ENCODE data around the gene BBOF1. TPM values are rescaled to one million over a fixed set of nuclear protein-coding genes. Genes with fewer than 3 reads are reported as not detected.

Gene BBOF1
- total and polyA plus RNA-seq, 2 of the 8 experiments (the other 6 are each of a cell fraction or from before 2014, with no cell fraction given), result 0.26 to 0.60 TPM

DNA sequence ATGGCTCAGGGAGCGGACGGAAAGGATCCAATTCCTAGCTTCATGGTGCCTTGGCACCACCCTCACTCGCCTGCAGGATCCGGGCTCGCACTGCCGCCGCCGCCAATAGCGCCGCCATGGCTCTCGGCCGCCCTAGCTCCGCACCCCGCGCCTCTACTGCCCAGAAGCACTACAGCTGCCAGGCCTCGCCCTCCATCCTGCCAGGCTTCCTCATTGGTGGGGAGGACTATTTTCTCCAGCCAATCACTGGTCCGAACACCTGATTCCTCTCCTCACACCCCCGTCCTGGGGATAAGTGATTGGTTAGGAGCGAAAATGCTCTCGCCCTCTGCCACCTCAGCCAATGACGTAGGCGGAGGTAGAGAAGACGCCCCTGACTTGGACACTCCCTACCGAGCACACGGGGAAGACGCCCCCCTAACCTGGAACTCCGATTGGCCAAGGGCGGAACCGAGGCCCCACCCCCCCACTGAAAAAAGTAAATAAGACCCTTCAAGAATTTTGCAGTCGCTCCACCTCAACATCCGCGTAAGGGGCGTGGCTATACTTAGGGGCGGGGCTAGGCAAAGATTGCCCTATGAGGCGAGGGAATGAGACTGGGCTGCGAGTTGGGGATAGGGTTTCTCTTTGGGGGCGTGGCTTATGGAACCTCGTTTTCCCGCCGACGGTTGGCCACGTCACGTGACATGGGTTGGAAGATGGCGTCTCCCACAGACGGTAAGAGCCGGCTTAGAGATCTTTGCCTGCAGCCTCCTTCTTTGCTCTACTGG, 65.3 kb downstream of the BBOF1 start, which contains the start of the genes ALDH6A1 and LIN52 (continued):
- TF ChIP-seq, protein P1, sequence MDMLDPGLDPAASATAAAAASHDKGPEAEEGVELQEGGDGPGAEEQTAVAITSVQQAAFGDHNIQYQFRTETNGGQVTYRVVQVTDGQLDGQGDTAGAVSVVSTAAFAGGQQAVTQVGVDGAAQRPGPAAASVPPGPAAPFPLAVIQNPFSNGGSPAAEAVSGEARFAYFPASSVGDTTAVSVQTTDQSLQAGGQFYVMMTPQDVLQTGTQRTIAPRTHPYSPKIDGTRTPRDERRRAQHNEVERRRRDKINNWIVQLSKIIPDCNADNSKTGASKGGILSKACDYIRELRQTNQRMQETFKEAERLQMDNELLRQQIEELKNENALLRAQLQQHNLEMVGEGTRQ (IDR thresholded peaks at IDR 0.05; ENCODE audit: low read length), result peak; percentile 94
- TF ChIP-seq CEBPB (IDR thresholded peaks at IDR 0.05; ENCODE audit: low read depth, low read length) (no peak), TAF1 (IDR thresholded peaks at IDR 0.05; ENCODE audit: low read depth, low read length) (peak; percentile 96), KDM5A (IDR thresholded peaks at IDR 0.05; ENCODE audit: low read length) (peak; percentile 93; the same call in 1 of the 2 replicates), BACH1 (IDR thresholded peaks at IDR 0.05; ENCODE audit: low read length) (no peak), KDM1A (IDR thresholded peaks at IDR 0.05; ENCODE audit: borderline replicate concordance, low read length) (no peak), JUN (IDR thresholded peaks at IDR 0.05; ENCODE audit: low read depth, low read length) (no peak), EGR1 (IDR thresholded peaks at IDR 0.05; ENCODE audit: borderline replicate concordance, low read depth, low read length) (peak; percentile 8; the same call in 1 of the 2 replicates), NANOG (IDR thresholded peaks at IDR 0.05; ENCODE audit: insufficient read depth, low read depth, low read length, poor library complexity, severe bottlenecking) (no peak), POU5F1 (IDR thresholded peaks at IDR 0.05; ENCODE audit: low read depth, low read length) (no peak), TEAD4 (IDR thresholded peaks at IDR 0.05; ENCODE audit: low read depth, low read length) (0 out of 2 replicates have a peak, but pooled peaks have one; percentile 1), CREB1 (IDR thresholded peaks at IDR 0.05) (peak; percentile 73), YY1 (IDR thresholded peaks at IDR 0.05; ENCODE audit: low read depth, low read length) (peak; percentile 97), RFX5 (IDR thresholded peaks at IDR 0.05; ENCODE audit: borderline replicate concordance, low read depth, low read length) (peak; percentile 35; the same call in 1 of the 2 replicates), POLR2A (IDR thresholded peaks at IDR 0.05; ENCODE audit: control extremely low read depth in 1 of 2, low read depth in 2 of 2, low read length in 2 of 2) (peak; percentile 96 to 98), SRF (IDR thresholded peaks at IDR 0.05; ENCODE audit: low read depth, low read length) (0 out of 2 replicates have a peak, but pooled peaks have one; percentile 26)
- TF ChIP-seq, protein P2, sequence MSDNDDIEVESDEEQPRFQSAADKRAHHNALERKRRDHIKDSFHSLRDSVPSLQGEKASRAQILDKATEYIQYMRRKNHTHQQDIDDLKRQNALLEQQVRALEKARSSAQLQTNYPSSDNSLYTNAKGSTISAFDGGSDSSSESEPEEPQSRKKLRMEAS (IDR thresholded peaks at IDR 0.05), result peak; percentile 79
- TF ChIP-seq, protein P3, sequence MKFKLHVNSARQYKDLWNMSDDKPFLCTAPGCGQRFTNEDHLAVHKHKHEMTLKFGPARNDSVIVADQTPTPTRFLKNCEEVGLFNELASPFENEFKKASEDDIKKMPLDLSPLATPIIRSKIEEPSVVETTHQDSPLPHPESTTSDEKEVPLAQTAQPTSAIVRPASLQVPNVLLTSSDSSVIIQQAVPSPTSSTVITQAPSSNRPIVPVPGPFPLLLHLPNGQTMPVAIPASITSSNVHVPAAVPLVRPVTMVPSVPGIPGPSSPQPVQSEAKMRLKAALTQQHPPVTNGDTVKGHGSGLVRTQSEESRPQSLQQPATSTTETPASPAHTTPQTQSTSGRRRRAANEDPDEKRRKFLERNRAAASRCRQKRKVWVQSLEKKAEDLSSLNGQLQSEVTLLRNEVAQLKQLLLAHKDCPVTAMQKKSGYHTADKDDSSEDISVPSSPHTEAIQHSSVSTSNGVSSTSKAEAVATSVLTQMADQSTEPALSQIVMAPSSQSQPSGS (IDR thresholded peaks at IDR 0.05; ENCODE audit: low read length), result no peak
- TF ChIP-seq, protein P4, sequence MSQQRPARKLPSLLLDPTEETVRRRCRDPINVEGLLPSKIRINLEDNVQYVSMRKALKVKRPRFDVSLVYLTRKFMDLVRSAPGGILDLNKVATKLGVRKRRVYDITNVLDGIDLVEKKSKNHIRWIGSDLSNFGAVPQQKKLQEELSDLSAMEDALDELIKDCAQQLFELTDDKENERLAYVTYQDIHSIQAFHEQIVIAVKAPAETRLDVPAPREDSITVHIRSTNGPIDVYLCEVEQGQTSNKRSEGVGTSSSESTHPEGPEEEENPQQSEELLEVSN (IDR thresholded peaks at IDR 0.05), result peak; percentile 67
